ENCODE data around the gene NIPAL3.
A peak's percentile ranks its signal among the peaks of the same experiment; 100 is the strongest.
"Not testable (repeated sequence)": the region's sequence is repeated elsewhere in the genome, so short reads cannot be mapped to it uniquely, and the experiment has no call there.

Gene NIPAL3

DNA sequence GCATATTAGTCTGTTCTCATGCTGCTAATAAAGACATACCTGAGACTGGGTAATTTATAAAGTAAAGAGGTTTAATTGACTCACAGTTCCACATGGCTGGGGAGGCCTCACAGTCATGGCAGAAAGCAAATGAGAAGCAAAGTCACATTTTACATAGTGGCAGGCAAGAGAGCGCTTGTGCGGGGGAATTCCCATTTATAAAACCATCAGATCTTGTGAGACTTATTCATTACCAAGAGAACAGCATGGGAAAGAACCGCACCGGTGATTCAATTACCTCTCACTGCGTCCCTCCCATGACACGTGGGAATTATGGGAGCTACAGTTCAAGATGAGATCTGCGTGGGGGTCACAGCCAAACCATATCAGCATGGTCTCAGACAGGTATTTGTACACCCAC, 72.6 kb downstream of the NIPAL3 start:
- FAIRE-seq; DNase-seq (ENCODE audit: low spot score): not testable (repeated sequence)

DNA sequence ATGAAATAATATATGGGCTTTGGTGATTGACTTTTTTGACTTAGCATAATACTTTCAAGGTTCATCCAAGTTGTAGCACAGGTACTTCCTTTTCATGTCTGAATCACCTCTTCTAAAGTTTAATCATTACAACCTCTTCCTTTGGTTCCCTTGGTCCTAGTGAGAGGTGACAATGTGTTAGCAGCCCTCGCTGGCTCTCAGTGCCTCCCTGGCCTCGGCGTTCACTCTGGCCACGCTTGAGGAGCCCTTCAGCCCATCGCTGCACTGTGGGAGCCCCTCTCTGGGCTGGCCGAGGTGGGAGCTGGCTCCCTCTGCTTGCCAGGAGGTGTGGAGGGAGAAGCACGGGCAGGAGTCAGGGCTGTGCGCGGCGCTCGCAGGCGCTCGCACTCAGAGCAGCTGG, 74.1 kb downstream of the NIPAL3 start:
- DNase-seq (ENCODE audit: low spot score) (no peak), FAIRE-seq (no peak)

DNA sequence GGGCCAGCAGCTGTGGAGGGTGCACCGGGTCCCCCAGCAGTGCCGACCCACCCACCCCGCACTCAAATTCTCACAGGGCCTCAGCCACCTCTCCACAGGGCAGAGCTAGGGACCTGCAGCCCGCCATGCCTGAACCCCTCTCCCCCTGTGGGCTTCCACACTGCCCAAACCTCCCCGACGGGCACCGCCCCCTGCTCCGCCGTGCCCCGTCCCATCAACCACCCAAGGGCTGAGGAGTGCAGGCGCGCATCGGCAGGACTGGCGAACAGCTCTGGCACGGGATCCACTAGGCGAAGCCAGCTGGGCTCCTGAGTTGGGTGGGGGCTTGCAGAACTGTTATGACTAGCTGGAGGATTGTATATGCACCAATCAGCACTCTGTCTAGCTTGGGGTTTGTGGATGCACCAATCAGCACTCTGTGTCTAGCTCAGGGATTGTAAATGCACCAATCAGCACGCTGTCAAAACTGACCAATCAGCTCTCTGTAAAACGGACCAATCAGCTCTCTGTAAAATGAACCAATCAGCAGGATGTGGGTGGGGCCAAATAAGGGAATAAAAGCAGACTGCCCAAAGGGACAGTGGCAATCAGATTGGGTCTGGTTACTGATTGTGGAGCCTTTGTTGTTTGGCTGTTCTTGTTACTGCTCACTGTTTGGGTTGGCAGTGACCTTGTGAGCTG, 74.6 kb downstream of the NIPAL3 start:
- DNase-seq (ENCODE audit: low spot score) (no peak), FAIRE-seq (no peak)

DNA sequence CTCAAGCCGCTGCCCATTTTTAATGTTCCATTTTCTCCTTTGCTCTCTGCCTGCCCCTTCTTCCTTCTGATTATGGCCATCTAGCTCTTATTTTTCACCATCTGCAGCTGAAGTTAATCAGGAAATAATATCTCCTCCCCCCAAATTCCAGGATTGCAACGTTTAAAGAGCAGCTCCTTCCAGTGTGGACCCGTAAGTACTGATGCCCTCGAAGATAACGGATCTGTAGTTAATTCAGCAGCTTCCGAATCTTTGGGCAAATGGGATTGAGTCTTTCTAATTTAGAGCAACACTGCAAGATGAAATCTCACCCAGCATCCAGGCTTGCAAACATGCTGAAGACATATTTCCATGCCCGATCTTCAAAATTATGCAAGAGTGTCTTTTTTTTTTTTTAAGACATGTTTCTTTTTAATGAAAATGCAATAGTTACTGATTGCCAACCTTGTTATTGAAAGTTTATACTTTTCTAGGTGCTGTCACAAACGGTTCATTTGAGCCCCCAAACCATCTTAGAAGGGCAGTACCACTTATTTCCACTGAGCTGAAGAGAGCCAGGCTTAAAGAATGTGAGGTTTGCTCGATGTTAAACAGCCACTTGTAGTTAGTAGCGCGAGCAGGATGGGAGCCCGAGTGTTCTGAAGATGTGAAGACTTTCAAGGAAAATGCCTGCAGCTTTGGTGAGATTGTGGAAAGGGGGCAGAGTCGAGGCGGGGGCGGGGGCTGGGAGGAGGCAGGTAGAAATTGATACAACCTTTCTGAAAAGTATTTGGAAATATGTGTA, 76.2 kb downstream of the NIPAL3 start:
- no peak for DNase-seq (ENCODE audit: low spot score)
- FAIRE-seq, result no peak

DNA sequence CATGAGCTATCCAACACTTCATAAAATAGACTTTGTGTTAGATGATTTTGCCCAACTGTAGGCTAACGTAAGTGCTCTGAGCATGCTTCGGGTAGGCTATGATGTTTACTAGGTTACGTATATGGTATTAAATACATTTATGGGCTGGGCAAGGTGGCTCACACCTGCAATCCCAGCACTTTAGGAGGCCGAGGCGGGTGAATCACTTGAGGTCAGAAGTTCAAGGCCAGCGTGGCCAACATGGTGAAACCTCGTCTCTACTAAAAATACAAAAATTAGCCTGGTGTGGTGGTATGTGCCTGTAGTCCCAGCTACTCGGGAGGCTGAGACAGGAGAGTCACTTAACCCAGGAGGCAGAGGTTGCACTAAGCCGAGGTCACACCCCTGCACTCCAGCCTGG, 77.3 kb downstream of the NIPAL3 start:
- not testable (repeated sequence) for FAIRE-seq; DNase-seq (ENCODE audit: low spot score)

DNA sequence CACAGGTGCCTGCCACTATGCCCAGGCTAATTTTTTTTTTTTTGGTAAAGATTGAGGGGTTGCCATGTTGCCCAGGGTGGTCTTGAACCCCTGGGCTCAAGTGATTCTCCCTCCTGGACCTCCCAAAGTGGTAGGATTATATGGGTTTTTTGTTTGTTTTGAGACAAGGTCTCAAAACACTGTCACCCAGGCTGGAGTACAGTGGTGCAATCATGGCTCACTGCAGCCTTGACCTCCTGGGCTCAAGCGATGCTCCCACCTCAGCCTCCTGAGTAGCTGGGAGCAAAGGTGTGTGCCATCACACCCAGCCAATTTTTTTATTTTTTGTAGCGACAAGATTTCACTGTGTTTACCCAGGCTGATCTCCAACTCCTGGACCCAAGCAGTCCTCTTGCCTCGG, 78.2 kb downstream of the NIPAL3 start:
- DNase-seq (ENCODE audit: low spot score), result no peak
- no peak for FAIRE-seq

DNA sequence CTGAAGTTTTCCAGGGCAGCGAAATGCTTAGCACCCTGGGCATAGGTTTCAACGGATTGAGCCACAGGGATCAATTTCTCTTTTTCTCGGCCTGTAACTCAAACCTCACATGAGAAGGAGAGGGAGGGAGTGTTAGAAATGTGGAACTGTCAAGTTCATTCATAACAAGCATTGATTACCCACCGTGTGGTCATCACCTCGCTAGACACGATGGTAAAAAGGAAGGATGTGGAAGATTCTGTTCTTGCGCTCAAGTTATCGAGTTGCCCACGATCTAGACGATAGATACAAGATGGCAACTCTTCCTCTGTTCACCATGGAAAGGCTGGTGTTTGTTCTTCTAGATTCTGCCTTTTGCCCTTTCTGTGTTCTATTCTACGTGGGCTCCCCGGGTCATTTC, 83.0 kb downstream of the NIPAL3 start:
- DNase-seq (ENCODE audit: low spot score) (no peak), FAIRE-seq (no peak)

DNA sequence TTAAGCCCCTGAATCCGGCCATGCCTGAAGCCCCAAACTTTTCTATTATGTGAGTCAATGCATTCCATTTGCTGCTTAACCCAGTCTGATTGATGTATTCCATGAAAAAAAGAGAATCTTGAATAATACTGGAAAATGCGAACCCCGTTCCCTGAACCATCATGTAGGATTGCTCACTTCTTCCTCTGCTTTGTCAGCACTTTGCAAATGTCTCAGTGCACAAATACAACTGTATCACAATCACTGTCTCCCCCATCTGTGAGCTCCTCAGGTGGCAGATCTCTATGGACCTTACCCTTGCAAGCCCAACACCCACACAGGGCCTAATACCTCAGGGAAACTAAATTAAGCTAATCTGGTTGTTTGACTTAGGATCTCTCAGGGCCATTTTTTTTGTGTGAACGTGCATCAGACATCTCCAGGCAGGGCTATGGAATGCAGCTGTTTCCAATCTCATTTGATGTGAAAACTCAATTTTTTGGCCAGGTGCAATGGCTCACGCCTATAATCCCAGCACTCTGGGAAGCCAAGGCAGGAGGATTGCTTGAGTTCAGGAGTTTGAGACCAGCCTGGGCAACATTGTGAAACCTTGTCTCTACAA, 84.9 kb downstream of the NIPAL3 start:
- FAIRE-seq, result no peak
- DNase-seq (ENCODE audit: low spot score), result no peak

DNA sequence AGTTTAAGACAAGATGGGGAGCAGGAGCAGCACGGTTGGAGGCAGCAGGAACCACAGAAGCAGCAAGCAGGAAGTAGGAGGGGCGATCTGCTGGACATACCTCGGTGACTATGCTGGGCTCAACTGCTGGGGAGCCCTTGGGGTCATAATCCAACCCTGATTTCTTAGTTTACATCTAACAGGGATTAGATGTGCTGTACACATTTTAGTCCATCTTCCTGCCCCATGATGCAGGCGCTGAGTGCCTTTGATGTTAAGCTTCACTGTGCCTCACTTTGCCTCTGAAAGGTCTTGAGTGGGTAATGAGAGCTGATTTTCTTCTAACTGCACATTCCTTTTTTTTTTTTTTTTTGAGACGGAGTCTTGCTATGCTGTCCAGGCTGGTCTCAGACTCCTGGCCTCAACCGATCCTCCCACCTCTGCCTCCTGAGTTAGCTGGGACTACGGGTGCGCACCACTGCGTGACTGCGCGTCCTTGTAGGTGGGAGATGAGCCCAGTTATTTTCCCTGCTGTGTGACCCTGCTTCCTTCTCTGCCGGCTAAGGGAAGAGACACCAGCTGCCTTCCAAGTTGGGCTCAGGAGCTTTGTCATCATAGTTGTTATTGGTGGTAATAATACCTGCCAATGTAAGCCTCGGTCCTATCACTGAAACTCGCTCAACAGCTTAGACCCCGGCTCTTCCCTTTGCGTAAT, 85.9 kb downstream of the NIPAL3 start:
- FAIRE-seq (no peak), DNase-seq (ENCODE audit: low spot score) (peak; percentile 30)

DNA sequence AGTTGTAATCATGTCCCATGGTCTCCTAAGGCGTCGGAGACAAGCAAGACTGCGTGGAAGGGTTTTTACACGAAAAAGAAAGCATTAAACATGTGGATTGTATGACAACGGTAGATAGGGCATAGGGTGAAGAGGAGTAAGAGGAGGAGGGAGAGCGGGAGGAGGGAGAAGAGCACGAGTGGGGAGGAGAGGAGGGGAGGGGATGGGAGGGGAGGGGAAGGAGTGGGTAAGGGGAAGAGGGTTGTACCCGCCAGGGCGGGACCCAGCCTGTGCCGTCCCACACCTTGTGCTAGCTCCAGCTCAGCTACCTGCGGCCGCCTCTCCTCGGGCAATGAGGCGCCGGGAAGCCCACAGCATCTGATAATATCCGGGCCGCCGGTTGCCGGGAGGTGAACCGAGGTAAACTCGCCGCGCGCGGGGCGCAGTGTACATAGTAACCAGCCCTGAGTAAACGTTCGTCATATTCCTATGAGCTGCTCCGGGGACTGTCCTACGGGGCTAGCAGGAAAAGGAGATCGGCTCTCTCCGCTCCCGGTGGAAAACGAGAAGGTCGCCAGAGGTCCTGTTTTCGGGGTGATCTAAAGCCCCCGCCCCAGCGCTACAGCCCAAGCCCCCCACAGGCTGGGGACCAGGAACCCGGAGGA, 86.6 kb downstream of the NIPAL3 start:
- DNase-seq (ENCODE audit: low spot score), result peak; percentile 69

DNA sequence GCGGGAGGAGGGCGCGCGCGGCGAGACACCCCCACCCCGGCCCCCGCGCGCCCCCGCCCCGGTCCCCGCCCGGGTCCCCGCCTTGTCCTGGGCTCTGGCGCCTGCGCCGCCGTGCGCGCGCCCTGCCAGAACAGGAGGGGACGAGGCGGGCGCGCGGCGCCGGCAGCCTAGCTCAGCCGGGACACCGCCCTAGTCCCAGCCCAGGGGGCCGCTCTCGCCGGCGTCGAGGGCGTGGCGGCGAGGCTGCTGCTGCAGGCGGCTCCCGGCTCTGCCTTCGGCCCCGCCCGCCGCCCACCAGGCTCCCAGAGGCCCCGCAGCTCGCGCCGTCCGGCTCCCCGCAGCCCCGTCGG, 87.1 kb downstream of the NIPAL3 start, which contains the start of gene RCAN3:
Gene RCAN3 (plus strand): TSS at position 128 of the 350 bp plus-strand sequence. CDS start 11,537 bp downstream, outside the sequence.
- peak; percentile 98 for DNase-seq (ENCODE audit: low spot score)
- FAIRE-seq, result peak; percentile 56

More for the DNA sequence above, 86.6 kb downstream of the NIPAL3 start:
- FAIRE-seq, result peak; percentile 61

DNA sequence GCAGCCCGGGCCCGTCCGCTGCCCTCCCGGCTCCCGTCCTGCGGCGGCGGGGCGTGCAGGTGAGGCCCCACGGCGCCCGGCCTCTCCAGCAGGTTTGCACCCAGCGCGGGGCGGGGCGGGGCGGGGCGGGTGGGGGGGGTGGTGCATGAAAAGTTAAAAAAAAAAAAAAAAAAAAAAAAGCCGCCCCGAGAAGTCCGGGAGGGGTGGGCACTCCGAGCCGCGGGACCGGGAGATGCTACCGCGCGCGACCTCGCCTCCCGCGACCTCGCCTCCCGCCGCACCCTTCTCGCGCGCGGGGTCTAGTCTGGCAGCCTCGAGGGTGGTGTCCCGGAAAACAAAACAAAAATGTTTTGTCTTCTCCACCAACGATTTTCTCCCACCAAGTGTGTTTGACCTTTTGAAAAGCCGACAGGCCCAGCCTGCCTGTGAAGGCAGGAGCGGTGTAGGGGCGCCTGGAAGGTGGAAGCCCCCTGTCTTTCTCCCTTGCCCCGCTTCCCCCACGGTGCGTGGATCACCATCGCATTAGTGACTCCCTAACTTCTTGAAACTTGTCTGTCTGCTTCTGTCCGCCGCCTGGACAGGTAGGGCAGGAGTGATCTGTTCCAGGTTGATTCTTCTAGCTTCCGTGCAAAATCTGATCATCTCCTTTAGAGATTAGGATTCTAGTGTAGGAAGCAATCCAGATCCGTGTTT, 87.6 kb downstream of the NIPAL3 start:
- DNase-seq (ENCODE audit: low spot score) (peak; percentile 25), FAIRE-seq (no peak)

DNA sequence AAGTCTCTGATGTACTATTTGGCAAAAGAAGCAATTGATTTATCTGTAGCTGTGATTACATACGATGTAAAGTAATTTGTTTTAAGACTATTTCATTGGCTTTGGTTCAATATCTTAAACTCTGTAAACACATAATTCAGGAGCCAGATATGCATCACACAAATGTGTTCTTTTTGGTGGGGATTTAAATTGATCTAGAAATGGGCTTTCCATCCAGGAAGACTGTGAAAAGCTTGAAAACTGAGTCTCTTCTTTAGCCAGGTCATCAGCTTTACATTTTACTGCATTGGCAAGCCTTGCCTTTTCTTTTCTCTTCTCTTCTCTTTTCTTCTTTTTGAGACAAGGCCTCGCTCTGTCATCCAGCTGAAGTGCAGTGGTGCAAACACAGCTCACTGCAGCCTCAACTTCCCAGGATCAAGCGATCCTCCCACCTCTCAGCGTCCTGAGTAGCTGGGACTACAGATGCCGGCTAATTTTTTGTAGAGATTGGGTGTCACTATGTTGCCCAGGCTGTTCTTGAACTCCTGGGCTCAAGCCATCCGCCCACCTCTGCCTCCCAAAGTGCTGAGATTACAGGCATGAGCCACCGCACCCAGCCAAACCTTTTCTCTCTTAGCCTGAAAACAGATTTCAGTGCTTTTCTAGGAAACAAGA, 88.4 kb downstream of the NIPAL3 start:
- no peak for FAIRE-seq

DNA sequence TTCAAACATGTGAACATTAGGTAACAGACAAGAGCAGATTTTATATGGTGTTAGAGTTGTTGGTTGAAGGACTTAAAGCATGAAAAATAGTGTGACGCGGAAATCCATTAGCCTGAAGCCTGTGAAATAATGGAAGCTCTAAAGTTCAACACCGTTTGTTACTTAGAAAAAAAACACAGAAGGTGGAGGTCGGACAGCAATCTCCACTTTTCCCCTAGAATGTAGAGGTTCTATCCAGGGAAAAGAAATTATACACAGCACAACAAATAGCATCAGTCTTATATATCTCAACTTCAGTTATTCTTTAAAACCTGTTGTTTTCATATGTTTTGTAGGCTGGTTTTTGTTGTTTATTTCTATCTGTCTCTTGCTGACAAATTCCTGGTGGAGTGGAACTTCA, 89.0 kb downstream of the NIPAL3 start:
- FAIRE-seq (no peak), DNase-seq (ENCODE audit: low spot score) (no peak)

More for the DNA sequence above, 88.4 kb downstream of the NIPAL3 start:
- no peak for DNase-seq (ENCODE audit: low spot score)

DNA sequence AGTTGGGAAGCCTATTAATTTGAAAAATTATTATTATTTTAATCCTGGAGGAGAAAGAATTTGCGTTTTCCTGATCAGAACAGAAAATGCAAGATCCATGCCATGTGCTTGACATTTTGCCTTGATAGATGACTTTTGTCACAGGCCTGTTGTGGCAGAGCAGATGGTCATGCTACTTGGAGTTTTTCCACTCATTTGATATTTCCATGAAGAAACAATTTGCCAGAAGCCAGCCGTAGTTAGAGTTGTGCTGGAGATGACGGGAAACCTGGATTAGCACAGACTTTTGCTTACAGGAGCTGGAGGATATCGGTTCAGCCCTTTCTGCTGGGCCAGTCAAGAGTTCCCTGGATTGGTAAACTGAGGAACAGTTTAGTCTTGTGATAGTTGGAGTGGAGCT, 90.2 kb downstream of the NIPAL3 start:
- FAIRE-seq, result no peak

DNA sequence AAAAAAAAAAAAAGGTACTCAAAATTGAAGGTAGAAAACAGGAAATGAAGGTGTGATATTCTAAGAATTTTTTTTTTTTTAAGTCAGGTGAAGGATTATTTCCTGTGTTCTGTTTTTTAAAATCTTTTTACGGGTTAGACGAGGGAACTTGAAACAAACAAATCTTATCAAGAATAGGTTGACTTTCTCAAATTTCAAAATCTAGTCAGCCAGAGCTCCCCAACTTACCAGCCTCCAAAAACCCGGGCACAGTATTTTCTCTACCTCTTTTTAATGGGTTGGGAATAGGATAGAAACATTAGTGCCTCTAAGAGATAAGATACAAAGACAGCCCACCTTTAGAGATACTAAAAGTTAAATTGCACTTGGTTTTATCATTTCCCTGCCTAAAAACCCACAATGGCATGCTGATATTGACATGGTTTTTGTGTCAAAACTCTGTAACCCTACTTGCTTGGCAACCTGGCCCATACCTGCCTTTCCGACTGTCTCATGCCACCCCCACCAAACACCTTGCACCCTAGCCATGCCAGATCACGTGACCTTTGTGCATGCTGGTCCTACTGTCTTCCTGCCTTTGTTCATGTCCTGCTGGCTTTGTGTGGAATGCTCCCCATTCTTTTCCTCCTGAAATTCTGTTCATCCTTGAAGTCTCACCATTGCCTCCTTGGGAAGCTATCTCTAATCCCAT, 91.2 kb downstream of the NIPAL3 start:
- no peak for FAIRE-seq

More for the DNA sequence above, 90.2 kb downstream of the NIPAL3 start:
- no peak for DNase-seq (ENCODE audit: low spot score)

DNA sequence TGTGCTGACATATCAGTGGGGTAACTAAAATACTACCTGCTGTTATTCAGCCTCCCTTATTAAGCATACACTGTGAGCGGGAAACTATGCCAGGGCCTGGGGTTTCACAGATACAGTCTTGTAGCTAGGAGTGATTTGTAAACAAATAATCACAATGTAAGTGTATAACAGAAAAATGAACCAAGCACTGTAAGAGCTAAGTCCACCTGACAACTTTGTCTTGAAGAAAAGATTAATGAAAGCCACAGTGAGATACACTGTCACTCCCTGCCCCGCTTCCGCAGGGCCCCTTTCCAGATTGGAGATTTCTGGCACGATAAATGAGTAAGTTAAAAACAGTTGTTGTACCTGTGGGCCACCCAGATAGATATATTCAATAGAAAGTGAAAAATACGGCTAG, 91.8 kb downstream of the NIPAL3 start:
- no peak for FAIRE-seq
- no peak for DNase-seq (ENCODE audit: low spot score)

More for the DNA sequence above, 91.2 kb downstream of the NIPAL3 start:
- DNase-seq (ENCODE audit: low spot score), result no peak

DNA sequence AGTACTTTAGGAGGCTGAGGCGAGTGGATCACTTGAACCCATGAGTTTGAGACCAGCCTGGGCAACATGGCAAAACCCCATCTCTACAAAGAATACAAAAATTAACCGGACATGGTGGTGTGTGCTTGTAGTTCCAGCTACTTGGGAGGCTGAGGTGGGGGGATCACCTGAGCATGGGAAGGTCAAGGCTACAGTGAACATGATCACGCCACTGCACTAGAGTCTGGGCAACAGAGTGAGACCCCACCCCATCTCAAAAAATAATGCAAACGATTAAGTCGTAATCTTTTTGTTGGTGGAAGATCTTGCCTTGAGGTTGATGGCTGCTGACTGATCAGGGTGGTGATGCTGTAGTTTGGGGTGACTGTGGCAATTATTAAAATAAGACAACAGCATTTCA, 93.3 kb downstream of the NIPAL3 start:
- no peak for FAIRE-seq

DNA sequence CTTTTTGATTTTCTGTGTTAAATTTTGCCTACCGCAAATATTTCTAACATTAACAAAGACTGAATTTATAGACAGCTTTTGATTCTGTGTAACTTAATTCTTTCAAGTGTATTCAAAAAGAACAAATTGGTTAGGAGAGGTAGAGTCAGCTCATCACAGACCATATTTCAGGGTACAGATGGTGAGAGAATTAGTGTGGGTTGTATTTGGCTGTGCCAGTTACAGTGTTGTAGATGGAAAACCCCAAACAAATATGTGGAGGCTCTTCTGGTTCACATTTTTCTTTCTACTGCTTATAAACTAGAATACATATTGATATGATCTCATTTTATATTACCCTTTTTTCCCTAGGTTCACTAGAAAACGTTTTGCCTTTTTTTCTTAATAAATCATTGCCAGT, 98.1 kb downstream of the NIPAL3 start:
- FAIRE-seq, result no peak

More for the DNA sequence above, 93.3 kb downstream of the NIPAL3 start:
- no peak for DNase-seq (ENCODE audit: low spot score)

More for the DNA sequence above, 98.1 kb downstream of the NIPAL3 start:
- DNase-seq (ENCODE audit: low spot score), result no peak

All from urothelium cell line (cell line).